Activated CD4-positive, alpha-beta T cell treated with anti-CD3 and anti-CD28 coated beads, Interleukin-2, amount 50 U/mL, for 4 hours (primary cell): ENCODE data around the gene ZNF622.

Source experiments
- DNase-seq, 2 experiments: peaks; one replicate each; pipeline ENCODE4 v3.0.0-alpha.2; 2020

The ZNF622 gene

DNA sequence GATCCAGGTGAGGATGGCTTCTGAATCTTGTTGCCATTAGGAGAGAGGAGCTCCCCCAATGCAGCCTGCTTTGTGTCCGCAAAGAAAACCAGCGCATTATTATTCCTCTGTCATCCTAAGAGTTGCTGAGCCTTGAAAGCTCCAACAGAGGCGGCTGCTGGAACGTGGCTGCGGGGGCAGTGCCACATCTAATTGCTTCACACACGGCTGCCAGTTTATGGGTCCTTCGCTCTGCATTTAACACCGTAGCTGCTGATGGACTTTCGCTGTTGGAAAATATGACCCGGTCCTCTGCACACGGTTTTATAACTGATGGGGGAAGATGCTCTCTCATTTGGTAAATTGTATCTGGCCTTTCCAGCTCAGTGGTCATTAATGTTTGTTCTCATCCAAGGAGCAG lies 38.0 kb downstream of the ZNF622 start:
- no peak for DNase-seq

DNA sequence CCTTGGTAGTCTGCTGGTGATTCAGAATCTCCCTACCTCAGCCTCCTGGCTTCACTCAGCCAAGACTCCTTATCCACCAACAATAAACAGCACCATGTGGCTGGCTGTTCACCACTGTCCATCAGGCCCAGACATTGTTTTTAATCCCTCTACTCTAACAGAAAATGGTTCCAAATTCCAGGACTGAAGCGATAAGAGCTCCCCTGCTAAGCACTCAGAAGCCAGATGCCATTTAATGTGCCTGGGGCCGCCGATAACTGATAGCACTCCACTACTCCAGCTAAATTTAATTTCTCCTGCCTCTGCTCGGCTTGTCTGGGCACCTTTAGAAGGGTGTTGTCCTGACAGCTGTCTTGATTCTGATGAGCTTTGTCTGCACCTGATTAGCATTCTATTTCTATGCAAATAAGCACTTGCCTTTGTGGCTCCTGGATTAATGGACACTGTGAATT lies 47.1 kb downstream of the ZNF622 start:
- DNase-seq: no peak

GRCh38 chr5:16417398-16418074 lies 48.1 kb downstream of the ZNF622 start:
- no peak for DNase-seq

GRCh38 chr5:16414861-16415260 lies 50.7 kb downstream of the ZNF622 start:
- no peak for DNase-seq

- DNase-seq: no peak
These were observed 52.3 kb downstream of the ZNF622 start for GRCh38 chr5:16413166-16413860.

DNA sequence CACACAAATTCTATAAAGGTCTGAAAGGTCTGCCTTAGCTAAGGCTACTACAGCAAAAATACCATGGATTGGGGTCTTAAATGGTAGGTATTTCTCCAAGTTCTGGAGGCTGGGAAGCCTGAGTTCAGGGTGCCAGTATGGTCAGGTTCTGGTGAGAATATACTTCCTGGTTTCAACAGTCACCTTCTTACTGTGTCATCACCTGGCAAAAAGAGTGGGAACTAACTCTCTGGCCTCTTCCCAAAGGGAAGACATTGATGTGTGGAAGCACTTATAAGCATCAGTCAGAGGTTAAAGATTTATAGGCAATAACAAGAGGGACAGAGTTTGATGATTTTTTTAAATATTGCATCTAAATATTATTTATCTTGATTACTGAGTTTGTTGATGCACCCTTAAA lies 53.0 kb downstream of the ZNF622 start:
- DNase-seq: no peak

GRCh38 chr5:16411741-16412455 lies 53.7 kb downstream of the ZNF622 start:
- no peak for DNase-seq

DNA sequence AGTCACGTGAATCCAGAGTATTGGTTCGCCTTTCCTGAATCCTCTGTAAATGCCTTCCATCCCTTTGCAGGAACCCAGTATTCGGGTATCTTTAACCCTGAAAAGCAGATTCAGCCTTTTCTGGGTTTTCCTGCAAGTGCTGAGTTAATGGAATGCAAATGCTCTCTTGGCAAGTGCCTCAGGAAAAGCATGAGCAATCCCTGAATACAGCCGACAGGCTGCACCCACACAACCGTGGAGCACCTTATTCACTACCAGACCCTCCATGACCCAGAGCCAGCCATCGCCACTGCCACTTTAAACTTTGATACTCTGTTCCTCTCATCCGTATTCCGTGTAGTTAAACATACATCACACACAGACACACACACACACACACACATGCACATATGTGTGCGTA lies 54.4 kb downstream of the ZNF622 start:
- DNase-seq: no peak

DNA sequence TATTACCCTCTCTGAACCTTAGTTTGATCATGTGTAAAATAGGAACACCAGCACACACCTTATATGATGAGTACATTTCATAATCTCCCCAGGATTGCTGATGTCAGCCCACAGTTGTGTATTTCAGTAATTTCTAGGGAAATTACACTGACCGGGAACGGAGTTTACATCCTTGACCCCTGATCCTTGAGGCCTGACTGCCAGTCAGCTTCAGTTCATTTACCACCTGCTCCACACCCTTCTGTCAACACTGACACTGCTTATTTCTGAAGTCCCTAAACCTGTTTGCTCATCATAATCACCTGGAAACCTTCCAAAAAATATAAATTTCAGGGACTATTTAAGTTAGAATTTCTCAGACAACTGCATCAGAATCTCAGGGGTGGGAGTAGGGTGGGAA lies 55.3 kb downstream of the ZNF622 start:
- DNase-seq: no peak

- no peak for DNase-seq
These were observed 59.0 kb downstream of the ZNF622 start for GRCh38 chr5:16406630-16407029.

DNA sequence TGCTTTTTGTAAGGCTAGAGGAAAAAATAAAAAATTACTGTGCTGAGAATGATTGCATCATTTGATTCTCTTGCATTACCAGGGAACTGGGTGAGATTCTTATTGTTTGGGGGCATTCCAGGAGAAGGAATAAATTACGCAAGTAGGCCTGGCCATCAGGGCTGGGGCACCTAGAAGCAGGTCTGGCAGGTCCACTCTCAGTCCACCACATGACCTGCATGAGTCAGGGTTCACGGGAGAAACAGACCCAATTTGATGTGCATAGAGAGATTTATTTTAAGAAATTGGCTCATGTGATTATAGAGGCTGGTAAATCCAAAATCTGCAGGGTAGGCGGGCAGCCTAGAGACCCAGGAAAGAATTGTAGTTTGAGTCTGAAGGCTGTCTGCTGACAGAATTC lies 59.6 kb downstream of the ZNF622 start:
- no peak for DNase-seq
